NCI-H1930 (cell line): ENCODE results near the gene MIX23.
"Not testable (repeated sequence)": the region's sequence is repeated elsewhere in the genome, so short reads cannot be mapped to it uniquely, and the experiment has no call there.

ENCODE experiments used
- DNase-seq, 2 experiments: peaks; one replicate each; lab custom pipeline; 2025; lab: John Stamatoyannopoulos, UW

The MIX23 gene

GRCh38 chr3:122392868-122393844, 10.1 kb upstream of the MIX23 start:
- peak in 1 of 2 experiments; percentile 6 for DNase-seq

DNA sequence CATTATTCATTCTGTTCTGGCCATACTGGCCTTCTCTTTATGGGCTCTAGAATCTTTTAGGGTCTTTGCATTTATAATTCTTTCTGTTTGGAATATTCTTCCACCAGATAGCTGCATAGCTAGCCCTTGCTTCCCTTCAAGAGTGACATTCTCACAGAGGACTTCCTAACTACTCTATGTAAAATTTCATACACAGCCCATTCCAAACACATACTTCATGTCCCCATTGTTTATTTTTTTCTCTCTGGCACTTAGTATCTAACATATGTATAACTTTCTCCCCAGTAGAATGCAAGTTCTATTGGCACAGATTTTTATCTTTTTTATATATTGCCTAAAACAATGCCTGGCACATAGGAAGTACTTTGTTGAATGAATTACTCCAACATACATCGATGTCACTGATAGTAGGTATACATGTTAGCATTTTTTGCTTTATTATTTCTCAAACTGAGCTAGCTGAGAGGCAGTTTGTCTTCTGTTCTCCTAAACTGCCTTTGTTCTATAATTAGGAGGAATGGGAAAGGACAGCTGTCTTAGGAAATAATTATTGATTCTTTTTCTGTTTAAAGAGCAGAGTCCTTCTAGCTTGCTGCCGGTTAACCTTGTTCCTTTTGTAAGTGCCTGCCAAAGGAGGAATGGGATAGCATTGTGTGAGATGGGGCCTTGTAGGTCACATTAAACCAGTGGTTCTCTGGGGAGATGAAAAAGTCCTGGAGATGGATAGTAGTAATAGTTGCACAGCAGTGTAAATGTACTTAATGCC, 8.8 kb upstream of the MIX23 start:
- no peak for DNase-seq

GRCh38 chr3:122390665-122391064, 7.6 kb upstream of the MIX23 start:
- DNase-seq = no peak

GRCh38 chr3:122389892-122390291, 6.9 kb upstream of the MIX23 start:
- no peak for DNase-seq

DNA sequence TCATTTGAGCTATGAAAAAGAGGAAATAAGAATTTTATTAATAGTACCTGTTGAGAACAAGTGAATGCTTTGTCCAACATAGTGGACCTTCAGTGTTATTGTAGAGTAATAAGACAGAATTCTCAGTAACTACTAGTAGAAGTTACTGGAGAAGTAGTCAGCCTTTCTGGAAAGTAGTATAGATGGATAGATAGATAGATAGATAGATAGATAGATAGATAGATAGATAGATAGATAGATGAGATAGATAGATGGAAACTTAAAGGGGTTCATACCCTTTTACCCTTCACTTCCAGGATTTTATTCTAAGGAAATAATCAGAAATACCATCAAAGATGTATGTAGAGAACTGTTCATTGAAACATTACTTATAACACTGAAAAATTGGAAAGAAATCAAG, 6.2 kb upstream of the MIX23 start:
- no peak for DNase-seq

- no peak for DNase-seq
Observed at GRCh38 chr3:122387709-122388108, 4.7 kb upstream of the MIX23 start.

- DNase-seq = peak; percentile 88 to 93
Observed at GRCh38 chr3:122383771-122384697, 1.0 kb upstream of the MIX23 start, which contains the start of gene FAM162A. FAM162A (plus strand) TSS chr3:122384182; CDS start chr3:122384266, 84 bp downstream.

GRCh38 chr3:122377975-122378374, 5.1 kb downstream of the MIX23 start:
- DNase-seq = no peak

- no peak for DNase-seq
Observed at GRCh38 chr3:122374034-122374433, 9.0 kb downstream of the MIX23 start.

DNA sequence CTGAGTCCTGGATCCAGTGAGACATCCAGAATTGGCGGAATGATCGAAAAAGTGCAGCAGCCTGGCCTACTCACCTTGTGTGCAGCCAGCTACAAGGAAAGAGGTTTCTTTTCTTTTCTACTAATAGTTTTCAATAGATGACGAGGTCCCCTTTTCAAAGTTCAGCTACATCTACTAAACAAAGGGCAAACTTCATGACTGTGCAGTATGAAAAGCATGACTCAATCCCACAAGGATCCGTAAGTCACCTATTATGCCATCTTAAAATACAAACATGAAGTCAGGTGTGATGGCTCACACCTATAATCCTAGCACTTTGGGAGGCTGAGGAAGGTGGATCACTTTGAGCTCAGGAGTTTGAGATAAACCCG, 16.7 kb downstream of the MIX23 start:
- no peak for DNase-seq

GRCh38 chr3:122365582-122366378, 17.3 kb downstream of the MIX23 start:
- DNase-seq = not testable (repeated sequence)

- DNase-seq = no peak
Observed at GRCh38 chr3:122365073-122365472, 18.0 kb downstream of the MIX23 start.

GRCh38 chr3:122364490-122364889, 18.5 kb downstream of the MIX23 start:
- no peak for DNase-seq

DNA sequence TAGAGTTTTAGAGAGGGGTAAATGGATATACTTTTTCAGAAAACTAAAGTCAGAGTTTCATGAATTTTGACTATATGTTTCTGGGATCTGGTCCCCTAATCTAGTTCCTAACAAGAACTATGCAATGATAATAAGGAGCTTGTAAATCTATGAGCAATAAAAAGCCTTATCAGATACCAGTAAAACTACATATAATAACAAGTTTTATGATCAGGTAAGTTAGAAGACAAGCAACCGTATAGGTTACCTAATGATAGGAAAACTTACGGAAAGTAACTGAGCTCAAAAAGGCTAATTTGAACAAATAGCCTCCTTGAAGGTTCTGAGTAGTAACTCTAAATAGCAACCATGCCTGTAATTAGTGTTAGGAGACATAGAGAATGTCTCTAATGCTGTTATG, 21.0 kb downstream of the MIX23 start:
- no peak for DNase-seq

- no peak for DNase-seq
Observed at GRCh38 chr3:122358703-122359032, 24.4 kb downstream of the MIX23 start.

GRCh38 chr3:122357828-122358702, 25.0 kb downstream of the MIX23 start:
- DNase-seq = no peak

DNA sequence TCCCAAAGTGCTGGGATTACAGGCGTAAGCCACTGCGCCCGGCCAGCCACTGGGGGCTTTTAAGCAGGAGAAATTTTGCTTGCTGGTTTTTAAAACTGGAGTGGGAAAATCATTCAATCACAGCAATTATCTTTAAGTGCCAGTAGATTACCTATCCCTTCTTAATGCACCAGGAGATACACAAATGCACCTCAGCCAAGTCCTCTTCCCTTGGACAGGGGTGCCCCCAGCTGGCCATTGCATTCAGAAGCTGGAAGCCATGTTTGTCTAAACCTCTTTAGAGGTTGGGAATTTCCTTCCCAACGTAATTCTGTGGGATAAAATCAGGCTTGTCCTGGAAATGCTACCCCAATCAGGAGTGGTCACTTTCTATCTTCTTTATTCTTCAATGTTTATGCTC, 26.6 kb downstream of the MIX23 start:
- peak in 1 of 2 experiments; percentile 4 for DNase-seq

DNA sequence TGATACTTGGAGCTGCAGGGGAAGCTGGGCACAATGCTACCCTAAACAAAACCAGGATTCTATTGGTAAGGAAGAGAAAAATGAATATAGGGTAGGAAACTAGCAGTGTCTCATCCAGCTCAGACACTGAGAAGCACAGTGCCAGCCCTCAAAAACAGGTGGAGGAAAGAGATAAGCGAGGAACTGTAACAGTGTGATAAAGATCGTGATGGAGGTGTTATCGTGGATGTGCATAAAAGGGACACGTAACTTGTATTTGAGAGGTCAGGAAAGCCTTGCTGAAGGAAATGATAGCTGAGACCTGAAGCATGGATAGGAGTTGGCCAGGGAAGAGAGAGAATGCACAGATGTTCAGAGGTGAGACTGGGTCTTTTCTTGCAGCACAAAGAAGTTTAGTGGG, 27.4 kb downstream of the MIX23 start:
- no peak for DNase-seq

DNA sequence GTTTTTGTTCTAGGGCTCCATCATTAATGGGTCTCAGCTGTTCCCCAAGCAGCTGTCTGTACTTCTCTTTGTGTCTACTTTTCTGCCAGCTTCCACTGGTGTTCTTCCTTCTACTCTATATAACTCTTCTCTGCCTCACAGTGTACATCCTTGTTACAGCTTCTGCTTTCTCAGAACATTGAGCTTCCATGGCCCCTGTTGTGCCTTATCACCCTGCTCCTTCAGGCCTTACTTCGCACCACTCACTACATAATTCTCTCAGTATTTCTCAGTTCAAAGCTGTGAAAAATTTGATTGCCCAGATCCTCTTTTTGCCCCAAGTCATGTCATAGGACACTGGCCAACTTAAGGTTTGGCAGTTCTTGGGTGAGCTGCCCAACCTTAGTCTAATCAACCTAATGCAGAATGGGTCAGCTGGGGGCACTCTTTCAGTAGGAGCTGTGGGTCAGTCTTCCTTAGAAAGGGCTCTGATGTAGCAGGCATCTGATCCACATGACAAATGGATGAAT, 29.1 kb downstream of the MIX23 start:
- no peak for DNase-seq

GRCh38 chr3:122353215-122353614, 29.8 kb downstream of the MIX23 start:
- DNase-seq = no peak
